CD4-positive, alpha-beta T cell treated with Interleukin-4 for 1 hour (primary cell): Measurements from ENCODE around the gene EYS.

ENCODE experiments used
- DNase-seq, 2 donors: peaks; one replicate each; pipeline ENCODE4 v3.0.0-alpha.2; 2020 to 2022

EYS gene

GRCh38 chr6:65199121-65199520, 507.9 kb downstream of the EYS start:
- no peak for DNase-seq

GRCh38 chr6:65191471-65191870, 515.6 kb downstream of the EYS start:
- no peak for DNase-seq

GRCh38 chr6:65189236-65189881, 517.7 kb downstream of the EYS start:
- DNase-seq, result no peak

GRCh38 chr6:65186826-65187225, 520.2 kb downstream of the EYS start:
- DNase-seq, result no peak

- DNase-seq, result no peak
Observed at GRCh38 chr6:65182681-65183080, 524.3 kb downstream of the EYS start.

GRCh38 chr6:65170273-65170672, 536.8 kb downstream of the EYS start:
- DNase-seq, result no peak

- no peak for DNase-seq
Observed at GRCh38 chr6:65161661-65162060, 545.4 kb downstream of the EYS start.

- no peak for DNase-seq
Observed at GRCh38 chr6:65157025-65157424, 550.0 kb downstream of the EYS start.

GRCh38 chr6:65155083-65155482, 551.9 kb downstream of the EYS start:
- DNase-seq, result no peak

GRCh38 chr6:65149841-65150240, 557.2 kb downstream of the EYS start:
- DNase-seq, result no peak

- no peak for DNase-seq
Observed at GRCh38 chr6:65148839-65149238, 558.2 kb downstream of the EYS start.

GRCh38 chr6:65135567-65135966, 571.5 kb downstream of the EYS start:
- no peak for DNase-seq

GRCh38 chr6:65126667-65127066, 580.4 kb downstream of the EYS start:
- DNase-seq, result no peak

- no peak for DNase-seq
Observed at GRCh38 chr6:65123521-65123920, 583.5 kb downstream of the EYS start.

GRCh38 chr6:65117817-65118409, 589.1 kb downstream of the EYS start:
- DNase-seq, result no peak

GRCh38 chr6:65116326-65116725, 590.7 kb downstream of the EYS start:
- DNase-seq, result no peak

- DNase-seq, result no peak
Observed at GRCh38 chr6:65113581-65113980, 593.4 kb downstream of the EYS start.

- no peak for DNase-seq
Observed at GRCh38 chr6:65112435-65112834, 594.6 kb downstream of the EYS start.

- no peak for DNase-seq
Observed at GRCh38 chr6:65110031-65110430, 597.0 kb downstream of the EYS start.

GRCh38 chr6:65098349-65098748, 608.7 kb downstream of the EYS start:
- no peak for DNase-seq

GRCh38 chr6:65091561-65091960, 615.5 kb downstream of the EYS start:
- no peak for DNase-seq

GRCh38 chr6:65088575-65088974, 618.5 kb downstream of the EYS start:
- DNase-seq, result no peak

- no peak for DNase-seq
Observed at GRCh38 chr6:65081756-65082155, 625.3 kb downstream of the EYS start.

- DNase-seq, result no peak
Observed at GRCh38 chr6:65075705-65076230, 631.3 kb downstream of the EYS start.

- no peak for DNase-seq
Observed at GRCh38 chr6:65072500-65072899, 634.5 kb downstream of the EYS start.
